ENCODE measurements around the gene JADE1.

Gene JADE1

DNA sequence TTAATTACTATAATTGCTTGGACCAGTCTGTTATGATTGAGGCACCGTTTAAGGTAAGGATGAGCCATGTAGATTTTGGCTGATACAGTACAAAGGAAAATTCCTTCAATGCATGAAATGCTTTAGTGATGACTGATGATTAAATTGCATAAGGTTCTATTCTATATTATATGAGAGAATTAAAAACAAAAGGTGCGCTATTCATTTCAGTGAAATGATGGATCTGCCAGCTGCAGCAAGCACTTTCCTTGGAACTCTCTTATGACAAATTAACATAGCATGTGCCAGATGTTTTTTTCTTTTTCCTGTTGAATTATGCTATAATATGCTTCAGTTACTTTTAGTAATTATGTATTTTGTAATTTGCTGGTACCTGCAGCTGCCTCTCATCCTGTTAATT is 98.5 kb downstream of the JADE1 start:
- ChIA-PET POLR2A (ENCODE audit: low non-redundant PET) (no interaction called here), CTCF (no interaction called here)
- TF ChIP-seq, protein P1, sequence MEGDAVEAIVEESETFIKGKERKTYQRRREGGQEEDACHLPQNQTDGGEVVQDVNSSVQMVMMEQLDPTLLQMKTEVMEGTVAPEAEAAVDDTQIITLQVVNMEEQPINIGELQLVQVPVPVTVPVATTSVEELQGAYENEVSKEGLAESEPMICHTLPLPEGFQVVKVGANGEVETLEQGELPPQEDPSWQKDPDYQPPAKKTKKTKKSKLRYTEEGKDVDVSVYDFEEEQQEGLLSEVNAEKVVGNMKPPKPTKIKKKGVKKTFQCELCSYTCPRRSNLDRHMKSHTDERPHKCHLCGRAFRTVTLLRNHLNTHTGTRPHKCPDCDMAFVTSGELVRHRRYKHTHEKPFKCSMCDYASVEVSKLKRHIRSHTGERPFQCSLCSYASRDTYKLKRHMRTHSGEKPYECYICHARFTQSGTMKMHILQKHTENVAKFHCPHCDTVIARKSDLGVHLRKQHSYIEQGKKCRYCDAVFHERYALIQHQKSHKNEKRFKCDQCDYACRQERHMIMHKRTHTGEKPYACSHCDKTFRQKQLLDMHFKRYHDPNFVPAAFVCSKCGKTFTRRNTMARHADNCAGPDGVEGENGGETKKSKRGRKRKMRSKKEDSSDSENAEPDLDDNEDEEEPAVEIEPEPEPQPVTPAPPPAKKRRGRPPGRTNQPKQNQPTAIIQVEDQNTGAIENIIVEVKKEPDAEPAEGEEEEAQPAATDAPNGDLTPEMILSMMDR (conservative IDR thresholded peaks at IDR 0.05; ENCODE audit: low read depth) = no peak
- H3K27ac ChIP-seq = no peak overlapping the region
- no peak for DNase-seq (ENCODE audit: low spot score)

DNA sequence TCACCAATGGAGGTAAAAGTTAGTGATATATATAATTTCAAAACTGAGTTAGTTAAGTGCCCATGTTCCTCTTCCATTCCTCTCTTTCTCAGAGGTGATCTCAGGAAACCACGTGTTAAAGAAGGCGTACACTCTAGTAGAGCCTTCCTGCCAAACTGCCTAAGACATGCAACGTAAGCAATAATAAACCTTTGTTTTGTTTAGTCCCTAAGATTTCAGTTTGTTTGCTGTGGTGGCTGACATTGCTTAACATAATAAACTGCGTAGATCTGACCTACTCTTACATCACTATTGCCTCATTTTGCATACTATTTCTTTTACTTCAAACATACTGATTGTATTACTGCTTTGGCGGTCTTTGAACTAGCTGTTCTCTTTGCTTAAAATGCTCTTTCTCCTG is 99.2 kb downstream of the JADE1 start:
- DNase-seq (ENCODE audit: low spot score) = no peak
- TF ChIP-seq, protein P1 (conservative IDR thresholded peaks at IDR 0.05; ENCODE audit: low read depth) = no peak
- CTCF ChIA-PET = no interaction called here
- POLR2A ChIA-PET (ENCODE audit: low non-redundant PET) = no interaction called here
- H3K27ac ChIP-seq = no peak overlapping the region

DNA sequence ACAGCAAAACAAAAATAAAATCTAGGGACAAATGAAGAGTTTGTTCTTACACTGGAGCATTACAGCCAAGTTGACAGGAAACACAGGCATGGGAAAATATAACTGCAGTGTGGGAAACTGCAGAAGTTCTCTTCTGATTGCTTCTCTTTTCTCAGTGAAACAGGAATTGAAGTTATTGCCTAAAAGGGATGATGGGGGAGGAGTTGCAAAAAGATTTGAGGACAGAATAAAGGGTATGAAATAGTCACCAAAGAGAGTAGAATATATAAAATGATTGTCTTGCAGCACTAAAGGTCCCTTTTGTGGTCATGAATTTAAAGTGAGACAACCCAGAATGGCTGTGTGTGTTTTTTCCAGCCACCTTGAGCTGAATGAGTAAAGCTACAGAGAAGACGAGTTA is 103.7 kb downstream of the JADE1 start:
- ChIA-PET CTCF (no interaction called here), POLR2A (ENCODE audit: low non-redundant PET) (no interaction called here)
- DNase-seq (ENCODE audit: low spot score) = no peak
- H3K27ac ChIP-seq = no peak overlapping the region
- TF ChIP-seq, protein P1 (conservative IDR thresholded peaks at IDR 0.05; ENCODE audit: low read depth) = no peak

DNA sequence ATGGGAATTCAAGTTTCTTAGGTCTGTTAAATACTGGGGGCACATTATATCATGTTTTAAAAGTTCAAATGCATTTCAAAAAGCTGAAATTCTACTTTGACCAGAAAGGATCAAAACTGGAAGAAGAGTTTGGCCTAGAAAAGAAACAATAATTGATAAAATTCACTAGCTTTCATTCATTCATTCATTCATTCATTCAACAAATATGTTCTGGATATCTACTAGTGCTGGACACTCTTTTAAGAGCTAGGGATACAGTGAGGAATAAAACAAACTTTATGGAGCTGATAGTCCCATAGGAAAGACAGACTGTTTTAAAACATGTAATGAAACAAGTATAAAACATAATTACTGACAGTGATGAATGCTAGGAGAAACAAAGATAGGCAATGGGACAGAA is 106.0 kb downstream of the JADE1 start:
- no peak for DNase-seq (ENCODE audit: low spot score)
- TF ChIP-seq, protein P1 (conservative IDR thresholded peaks at IDR 0.05; ENCODE audit: low read depth) = no peak
- POLR2A ChIA-PET (ENCODE audit: low non-redundant PET) = no interaction called here
- CTCF ChIA-PET = no interaction called here
- H3K27ac ChIP-seq = no peak overlapping the region

DNA sequence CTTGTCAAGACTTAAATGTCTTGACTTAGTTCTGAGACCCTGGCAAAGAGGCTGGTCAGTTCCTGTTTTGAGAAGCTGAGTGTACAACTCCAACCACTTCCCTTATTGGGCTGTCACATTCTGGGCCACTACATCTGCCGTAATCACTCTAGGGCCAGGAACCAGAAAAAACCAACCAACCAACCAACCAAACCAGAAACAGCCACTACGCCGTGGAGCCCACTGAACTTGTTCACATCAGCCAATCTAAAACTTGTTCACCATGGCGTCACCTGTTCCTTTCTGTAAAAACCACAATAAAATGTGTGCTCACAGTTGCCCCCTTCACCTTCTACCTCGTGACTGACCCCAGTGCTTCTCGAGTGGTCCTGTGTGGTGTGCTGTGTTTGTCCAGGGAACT is 107.3 kb downstream of the JADE1 start:
- no peak for DNase-seq (ENCODE audit: low spot score)
- CTCF ChIA-PET = no interaction called here
- TF ChIP-seq, protein P1 (conservative IDR thresholded peaks at IDR 0.05; ENCODE audit: low read depth) = no peak
- H3K27ac ChIP-seq = no peak overlapping the region
- POLR2A ChIA-PET (ENCODE audit: low non-redundant PET) = no interaction called here

DNA sequence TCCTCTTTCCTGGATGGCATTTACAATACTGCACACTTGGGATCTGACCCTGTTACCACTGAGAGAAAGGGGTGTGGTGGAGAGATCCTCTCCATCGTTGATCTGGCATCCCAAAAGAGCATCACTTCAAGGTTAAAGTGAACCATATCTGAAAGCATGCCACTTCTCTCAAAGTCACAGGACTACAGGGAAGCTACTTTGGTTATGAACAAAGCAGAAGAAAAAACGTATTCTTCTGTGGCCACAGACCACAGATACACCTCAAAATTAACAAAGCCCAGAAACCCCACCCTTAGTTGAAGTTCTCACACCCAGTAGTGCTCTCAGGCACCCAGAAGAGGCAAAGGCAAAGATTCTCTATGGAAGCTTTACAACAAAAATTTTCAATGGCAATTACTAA is 108.3 kb downstream of the JADE1 start:
- ChIA-PET POLR2A (ENCODE audit: low non-redundant PET) (no interaction called here), CTCF (no interaction called here)
- TF ChIP-seq, protein P1 (conservative IDR thresholded peaks at IDR 0.05; ENCODE audit: low read depth) = no peak
- no peak overlapping the region for H3K27ac ChIP-seq
- DNase-seq (ENCODE audit: low spot score) = no peak

DNA sequence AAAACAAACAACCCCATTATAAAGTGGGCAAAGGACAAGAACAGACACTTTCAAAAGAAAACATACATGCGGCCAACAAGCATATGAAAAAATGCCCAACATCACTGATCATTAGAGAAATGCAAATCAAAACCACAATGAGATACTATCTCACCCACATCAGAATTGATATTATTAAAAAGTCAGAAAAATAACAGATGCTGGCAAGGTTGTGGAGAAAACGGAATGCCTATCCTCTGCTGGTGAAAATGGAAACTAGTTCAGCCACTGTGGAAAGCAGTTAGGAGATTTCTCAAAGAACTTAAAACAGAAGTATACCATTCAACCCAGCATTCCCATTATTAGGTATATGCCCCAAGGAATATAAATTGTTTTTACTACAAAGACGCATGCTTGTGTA is 112.5 kb downstream of the JADE1 start:
- DNase-seq (ENCODE audit: low spot score) = no peak
- TF ChIP-seq, protein P1 (conservative IDR thresholded peaks at IDR 0.05; ENCODE audit: low read depth) = no peak
- H3K27ac ChIP-seq = no peak overlapping the region
- CTCF ChIA-PET = no interaction called here
- POLR2A ChIA-PET (ENCODE audit: low non-redundant PET) = no interaction called here

Measured in RWPE1 (cell line).